Measurements from ENCODE around the gene GRIK1.

The GRIK1 gene

GRCh38 chr21:29509121-29509520, 430.7 kb downstream of the GRIK1 start:
- no peak for ATAC-seq

GRCh38 chr21:29508301-29508700, 431.5 kb downstream of the GRIK1 start:
- no peak for ATAC-seq

- no peak for ATAC-seq
These were observed 432.8 kb downstream of the GRIK1 start for GRCh38 chr21:29506947-29507346.

- ATAC-seq: no peak
These were observed 433.6 kb downstream of the GRIK1 start for GRCh38 chr21:29506214-29506613.

- no peak for ATAC-seq
These were observed 435.0 kb downstream of the GRIK1 start for GRCh38 chr21:29504751-29505321.

- ATAC-seq: no peak
These were observed 438.3 kb downstream of the GRIK1 start for GRCh38 chr21:29501451-29501850.

- ATAC-seq: no peak
These were observed 440.0 kb downstream of the GRIK1 start for GRCh38 chr21:29499734-29500343.

- no peak for ATAC-seq
These were observed 440.6 kb downstream of the GRIK1 start for GRCh38 chr21:29499229-29499628.

- no peak for ATAC-seq
These were observed 443.5 kb downstream of the GRIK1 start for GRCh38 chr21:29496337-29496736.

- ATAC-seq: no peak
These were observed 449.8 kb downstream of the GRIK1 start for GRCh38 chr21:29490016-29490415.

- ATAC-seq: no peak
These were observed 452.6 kb downstream of the GRIK1 start for GRCh38 chr21:29487154-29487553.
